Mesothelial cell of epicardium (in vitro differentiated cells): ENCODE results near the gene ABCB1. TPM values are rescaled to one million over a fixed set of nuclear protein-coding genes. Genes with fewer than 3 reads are reported as not detected.

Experiments
- DNase-seq, 2 experiments: peaks; one replicate each; pipeline ENCODE4 v3.0.0; 2021; ENCODE audit warnings: low spot score in 2 of 2; ENCODE audit not compliant: unreplicated experiment in 2 of 2
- H3K27ac Mint-ChIP-seq: 2 replicates; pipeline ENCODE4 v1.8.0; 2021; ENCODE audit warnings: mixed read lengths
- H3K27me3 Mint-ChIP-seq: 2 replicates; pipeline ENCODE4 v1.8.0; 2021; ENCODE audit warnings: low read depth, mixed read lengths
- H3K36me3 Mint-ChIP-seq: 2 replicates; pipeline ENCODE4 v1.8.0; 2021; ENCODE audit warnings: mixed read lengths
- H3K4me1 Mint-ChIP-seq: 2 replicates; pipeline ENCODE4 v1.8.0; 2021; ENCODE audit warnings: mixed read lengths
- H3K4me3 Mint-ChIP-seq: 2 replicates; pipeline ENCODE4 v1.8.0; 2021; ENCODE audit warnings: mild to moderate bottlenecking, moderate library complexity, mixed read lengths
- H3K9me3 Mint-ChIP-seq: 2 replicates; pipeline ENCODE4 v1.8.0; 2021; ENCODE audit warnings: mixed read lengths
- total RNA-seq: library from RNA; stranded (reverse); gene quantifications from 3 replicates; pipeline ENCODE4 v1.2.1, GENCODE V29; 2021
- TF ChIP-seq, protein P1 (sequence below): fragments of 200-600 bp; sonication (generic); IDR thresholded peaks from one replicate; pipeline ENCODE4 v1.5.0; 2021; ENCODE audit warnings: antibody characterized with exemption; ENCODE audit not compliant: unreplicated experiment

Gene ABCB1
- total RNA-seq, 1 donor from 2014 or later, result 1.5 TPM

DNA sequence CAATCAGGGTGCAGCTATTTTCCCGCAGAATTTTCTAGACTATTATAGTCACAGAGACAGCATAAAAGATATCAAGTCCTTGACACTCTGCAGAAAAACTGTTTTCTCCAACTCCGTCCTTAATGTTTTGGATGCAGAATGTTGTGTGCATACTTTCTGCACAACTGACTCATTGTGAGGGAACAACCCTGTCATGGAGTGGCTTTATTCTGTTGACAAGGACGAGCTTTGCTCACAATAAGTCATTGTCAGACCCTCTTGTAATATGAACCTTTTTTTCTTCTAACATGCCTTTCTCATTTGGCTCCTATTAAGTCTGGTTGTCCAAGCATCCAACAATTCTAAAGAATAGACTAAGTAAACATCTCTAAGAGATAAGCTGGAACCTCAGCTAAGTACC, 142.5 kb downstream of the ABCB1 start:
- Mint-ChIP-seq H3K9me3 (no peaks in the 10 kb centered on the region), H3K4me1 (no peaks in the 10 kb centered on the region), H3K36me3 (no peaks in the 10 kb centered on the region), H3K4me3 (no peak overlapping the region), H3K27ac (no peak overlapping the region), H3K27me3 (no peaks in the 10 kb centered on the region)
- TF ChIP-seq, protein P1, sequence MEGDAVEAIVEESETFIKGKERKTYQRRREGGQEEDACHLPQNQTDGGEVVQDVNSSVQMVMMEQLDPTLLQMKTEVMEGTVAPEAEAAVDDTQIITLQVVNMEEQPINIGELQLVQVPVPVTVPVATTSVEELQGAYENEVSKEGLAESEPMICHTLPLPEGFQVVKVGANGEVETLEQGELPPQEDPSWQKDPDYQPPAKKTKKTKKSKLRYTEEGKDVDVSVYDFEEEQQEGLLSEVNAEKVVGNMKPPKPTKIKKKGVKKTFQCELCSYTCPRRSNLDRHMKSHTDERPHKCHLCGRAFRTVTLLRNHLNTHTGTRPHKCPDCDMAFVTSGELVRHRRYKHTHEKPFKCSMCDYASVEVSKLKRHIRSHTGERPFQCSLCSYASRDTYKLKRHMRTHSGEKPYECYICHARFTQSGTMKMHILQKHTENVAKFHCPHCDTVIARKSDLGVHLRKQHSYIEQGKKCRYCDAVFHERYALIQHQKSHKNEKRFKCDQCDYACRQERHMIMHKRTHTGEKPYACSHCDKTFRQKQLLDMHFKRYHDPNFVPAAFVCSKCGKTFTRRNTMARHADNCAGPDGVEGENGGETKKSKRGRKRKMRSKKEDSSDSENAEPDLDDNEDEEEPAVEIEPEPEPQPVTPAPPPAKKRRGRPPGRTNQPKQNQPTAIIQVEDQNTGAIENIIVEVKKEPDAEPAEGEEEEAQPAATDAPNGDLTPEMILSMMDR, result no peak
- DNase-seq, result no peak

DNA sequence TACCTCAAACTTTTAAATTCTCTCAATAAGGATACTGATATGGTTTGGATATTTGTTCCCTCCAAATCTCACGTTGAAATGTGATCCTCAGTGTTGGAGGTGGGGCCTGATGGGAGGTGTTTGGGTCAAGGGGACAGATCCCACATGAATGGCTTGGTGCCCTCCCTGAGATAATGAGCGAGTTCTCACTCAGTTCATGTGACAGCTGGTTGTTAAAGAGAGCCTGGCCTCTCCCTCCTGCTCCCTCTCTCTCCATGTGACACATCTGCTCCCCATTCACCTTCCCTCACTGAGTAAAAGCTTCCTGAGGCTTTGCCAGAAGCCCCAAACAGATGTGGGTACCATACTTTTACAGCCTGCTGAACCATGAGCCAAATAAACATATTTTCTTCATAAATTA, 144.4 kb downstream of the ABCB1 start:
- no peak overlapping the region for H3K27ac Mint-ChIP-seq
- H3K9me3 Mint-ChIP-seq, result no peaks in the 10 kb centered on the region
- no peak for DNase-seq
- H3K4me1 Mint-ChIP-seq, result no peaks in the 10 kb centered on the region
- no peaks in the 10 kb centered on the region for H3K27me3 Mint-ChIP-seq
- H3K36me3 Mint-ChIP-seq, result no peaks in the 10 kb centered on the region
- TF ChIP-seq, protein P1, result no peak
- H3K4me3 Mint-ChIP-seq, result no peak overlapping the region

Other genes with a start within 250 kb of the ABCB1 start
- 2.1 to 2.3 TPM (median 2.3 TPM) in 3 replicates for gene ABCB4, start 125.2 kb downstream of the ABCB1 start, total RNA-seq
- gene RUNDC3B, start 27.5 kb upstream of the ABCB1 start, total RNA-seq, result 0.13 to 0.29 TPM in 2 of 3 replicates, not detected in the other